AG09309 (cell line): ENCODE results near the gene LGALS3BP.

Experiments
- DNase-seq: peaks from one replicate; pipeline ENCODE4 v3.0.0-alpha.2; 2010; ENCODE audit warnings: low read depth
- H3K4me3 ChIP-seq: 2 replicates; pipeline ENCODE4 v1.5.1; 2011; ENCODE audit warnings: mild to moderate bottlenecking, low read depth, low read length, moderate library complexity; ENCODE audit not compliant: control insufficient read depth
- TF ChIP-seq, protein P1 (sequence below): IDR thresholded peaks from 2 replicates; pipeline ENCODE4 v1.5.1; 2011; ENCODE audit warnings: mild to moderate bottlenecking, low read depth, low read length, inconsistent platforms; ENCODE audit not compliant: insufficient read depth, control insufficient read depth; ENCODE audit errors: missing control alignments

Gene LGALS3BP

DNA sequence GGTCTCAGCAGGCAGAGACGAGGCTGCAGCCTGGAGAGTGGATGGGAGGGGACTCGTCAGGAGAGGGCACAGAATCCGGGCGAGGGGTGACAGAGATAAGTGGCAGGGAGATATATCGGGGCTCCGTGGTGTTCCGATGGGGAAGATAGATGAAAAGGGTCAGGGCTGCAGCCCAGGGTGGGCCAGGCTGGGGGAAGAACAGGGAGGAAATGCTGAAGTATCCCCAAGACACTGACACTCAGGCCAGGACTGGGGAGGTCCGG lies 2.1 kb downstream of the LGALS3BP start:
- no peak overlapping the region for H3K4me3 ChIP-seq
- TF ChIP-seq, protein P1, sequence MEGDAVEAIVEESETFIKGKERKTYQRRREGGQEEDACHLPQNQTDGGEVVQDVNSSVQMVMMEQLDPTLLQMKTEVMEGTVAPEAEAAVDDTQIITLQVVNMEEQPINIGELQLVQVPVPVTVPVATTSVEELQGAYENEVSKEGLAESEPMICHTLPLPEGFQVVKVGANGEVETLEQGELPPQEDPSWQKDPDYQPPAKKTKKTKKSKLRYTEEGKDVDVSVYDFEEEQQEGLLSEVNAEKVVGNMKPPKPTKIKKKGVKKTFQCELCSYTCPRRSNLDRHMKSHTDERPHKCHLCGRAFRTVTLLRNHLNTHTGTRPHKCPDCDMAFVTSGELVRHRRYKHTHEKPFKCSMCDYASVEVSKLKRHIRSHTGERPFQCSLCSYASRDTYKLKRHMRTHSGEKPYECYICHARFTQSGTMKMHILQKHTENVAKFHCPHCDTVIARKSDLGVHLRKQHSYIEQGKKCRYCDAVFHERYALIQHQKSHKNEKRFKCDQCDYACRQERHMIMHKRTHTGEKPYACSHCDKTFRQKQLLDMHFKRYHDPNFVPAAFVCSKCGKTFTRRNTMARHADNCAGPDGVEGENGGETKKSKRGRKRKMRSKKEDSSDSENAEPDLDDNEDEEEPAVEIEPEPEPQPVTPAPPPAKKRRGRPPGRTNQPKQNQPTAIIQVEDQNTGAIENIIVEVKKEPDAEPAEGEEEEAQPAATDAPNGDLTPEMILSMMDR: no peak
- no peak for DNase-seq

DNA sequence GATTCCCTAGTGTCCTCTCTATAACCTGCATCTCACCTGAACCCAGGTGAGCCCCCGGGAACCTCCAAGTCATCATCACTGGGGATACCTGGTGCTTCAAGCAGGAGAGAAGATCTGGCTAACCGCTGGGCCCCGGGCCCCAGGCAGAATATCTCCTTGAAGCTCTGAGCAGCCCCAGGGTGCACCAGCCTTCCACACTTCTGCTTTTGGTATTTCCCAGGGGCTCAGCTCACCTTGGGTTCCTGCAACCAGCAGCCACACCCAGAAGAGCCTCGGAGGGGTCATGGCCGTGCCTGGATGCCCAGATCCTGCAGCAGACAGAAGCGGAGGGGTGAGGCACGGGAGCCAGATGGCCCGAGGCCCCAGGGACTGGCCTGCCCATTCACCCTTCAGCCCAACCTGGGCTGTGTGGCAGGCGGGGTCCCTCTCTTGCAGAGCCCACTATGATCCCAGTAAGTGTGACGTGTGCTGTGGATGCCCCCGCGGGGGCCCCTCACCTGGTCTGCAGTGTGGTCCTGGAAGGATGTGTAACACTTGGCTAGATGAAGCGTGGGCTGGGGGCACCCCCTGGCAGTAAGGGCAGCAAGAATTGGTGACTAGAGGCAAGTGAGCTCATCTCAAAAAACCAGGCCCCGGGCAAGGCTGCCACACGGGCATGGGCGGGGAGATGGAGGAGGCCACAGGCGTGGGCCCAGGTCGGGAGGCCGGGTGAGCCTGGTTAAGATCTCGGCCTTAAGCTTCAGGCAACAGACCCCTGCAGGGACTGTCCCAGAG lies 2.6 kb downstream of the LGALS3BP start:
- TF ChIP-seq, protein P1: no peak
- no peak overlapping the region for H3K4me3 ChIP-seq
- no peak for DNase-seq

DNA sequence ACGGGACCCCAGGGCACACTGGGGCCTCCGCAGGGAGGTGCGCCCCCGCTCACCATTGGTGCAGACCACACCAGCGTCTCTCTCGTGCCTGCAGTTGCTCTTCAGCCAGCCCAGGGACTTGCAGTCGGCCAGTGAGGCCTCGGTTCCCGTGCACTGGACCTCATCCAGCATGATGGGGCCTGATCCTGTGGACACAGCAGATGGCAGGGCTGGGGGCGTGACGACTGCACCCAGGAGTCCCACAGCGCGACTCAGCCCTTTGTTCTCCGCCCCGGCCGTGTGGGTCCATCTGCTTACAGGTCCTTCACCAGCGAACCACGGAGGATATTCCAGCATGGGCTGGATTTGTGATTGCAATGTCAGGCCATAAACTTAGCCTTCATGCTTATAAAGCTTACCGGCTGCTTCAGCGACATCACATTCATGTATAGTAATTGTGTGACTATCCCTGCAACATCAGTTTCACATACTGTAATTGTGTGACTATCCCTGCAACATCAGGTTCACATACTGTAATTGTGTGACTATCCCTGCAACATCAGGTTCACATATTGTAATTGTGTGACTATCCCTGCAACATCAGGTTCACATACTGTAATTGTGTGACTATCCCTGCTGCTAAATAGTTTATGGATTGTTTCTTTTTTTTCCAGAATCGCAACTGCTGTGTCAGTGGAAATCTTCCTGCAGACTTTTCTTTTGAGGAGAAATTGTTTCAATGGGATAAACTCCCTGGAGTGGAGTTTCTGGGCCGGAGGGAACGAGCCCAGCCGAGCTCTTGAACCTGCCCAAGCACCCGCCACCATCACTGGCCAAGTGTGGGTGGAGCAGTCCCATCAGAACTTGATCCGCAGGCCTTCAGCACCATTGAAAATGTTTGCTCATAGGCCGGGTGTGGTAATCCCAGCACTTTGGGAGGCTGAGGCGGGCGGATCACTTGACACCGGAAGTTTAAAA lies 4.8 kb downstream of the LGALS3BP start:
- peak overlapping the region; percentile 1; the same call in 1 of the 2 replicates for H3K4me3 ChIP-seq
- TF ChIP-seq, protein P1: no peak
- DNase-seq: peak; percentile 67

DNA sequence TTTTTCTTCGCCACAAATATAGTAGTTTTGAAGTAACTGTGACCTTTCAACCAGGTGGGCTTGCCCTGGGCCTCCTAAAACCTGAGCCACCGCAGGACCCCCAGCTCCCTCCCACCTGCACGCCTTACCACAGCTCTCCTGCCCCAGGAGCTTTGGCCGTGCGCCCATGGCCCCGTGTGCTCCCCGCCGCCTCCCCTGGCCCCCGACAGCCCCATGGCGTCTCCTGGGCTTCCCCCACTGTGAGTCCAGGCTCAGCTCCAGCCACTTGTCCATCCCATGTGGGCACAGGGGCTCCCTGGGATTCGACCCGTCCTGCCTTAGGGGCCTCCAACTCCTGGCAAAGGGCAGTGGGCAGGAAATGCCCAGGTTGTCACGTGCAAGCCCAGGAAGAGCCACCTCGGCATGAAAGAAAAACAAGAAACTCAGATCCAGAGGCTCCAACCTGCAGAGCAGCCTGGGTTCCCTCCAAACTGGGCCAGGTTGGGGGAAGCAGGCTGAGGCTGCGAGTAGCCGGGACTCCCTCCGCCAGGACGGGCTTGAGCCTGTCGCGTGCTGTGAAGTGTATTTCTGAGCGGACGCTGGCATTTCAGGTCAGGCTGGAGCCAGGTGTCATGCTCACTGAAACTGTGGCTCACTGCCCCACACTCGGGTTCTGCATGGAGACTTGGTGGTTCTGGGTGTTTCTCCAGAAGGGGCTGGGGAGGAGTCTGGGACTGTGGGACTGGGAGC lies 5.8 kb downstream of the LGALS3BP start:
- TF ChIP-seq, protein P1: no peak
- no peak overlapping the region for H3K4me3 ChIP-seq
- no peak for DNase-seq

DNA sequence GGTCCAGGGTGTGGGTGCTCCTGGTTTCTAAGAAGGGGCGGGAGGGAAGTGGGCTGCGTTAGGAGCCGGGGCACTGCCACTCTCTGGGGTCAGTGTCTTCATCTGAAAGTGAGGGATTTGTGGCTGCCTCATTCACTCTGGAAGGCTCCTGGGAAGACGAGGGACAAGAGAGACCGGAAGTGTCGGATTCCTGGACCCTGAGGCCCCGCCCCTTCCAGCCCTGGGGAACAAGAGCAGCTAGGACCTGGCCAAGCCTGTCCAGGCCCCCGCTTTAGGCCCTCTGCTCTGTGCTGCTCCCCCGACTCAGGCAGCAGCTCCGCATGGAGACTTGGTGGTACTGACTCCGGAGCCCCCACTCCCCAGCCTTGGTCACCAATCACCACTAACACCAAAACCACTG lies 6.5 kb downstream of the LGALS3BP start:
- DNase-seq: no peak
- TF ChIP-seq, protein P1: no peak

DNA sequence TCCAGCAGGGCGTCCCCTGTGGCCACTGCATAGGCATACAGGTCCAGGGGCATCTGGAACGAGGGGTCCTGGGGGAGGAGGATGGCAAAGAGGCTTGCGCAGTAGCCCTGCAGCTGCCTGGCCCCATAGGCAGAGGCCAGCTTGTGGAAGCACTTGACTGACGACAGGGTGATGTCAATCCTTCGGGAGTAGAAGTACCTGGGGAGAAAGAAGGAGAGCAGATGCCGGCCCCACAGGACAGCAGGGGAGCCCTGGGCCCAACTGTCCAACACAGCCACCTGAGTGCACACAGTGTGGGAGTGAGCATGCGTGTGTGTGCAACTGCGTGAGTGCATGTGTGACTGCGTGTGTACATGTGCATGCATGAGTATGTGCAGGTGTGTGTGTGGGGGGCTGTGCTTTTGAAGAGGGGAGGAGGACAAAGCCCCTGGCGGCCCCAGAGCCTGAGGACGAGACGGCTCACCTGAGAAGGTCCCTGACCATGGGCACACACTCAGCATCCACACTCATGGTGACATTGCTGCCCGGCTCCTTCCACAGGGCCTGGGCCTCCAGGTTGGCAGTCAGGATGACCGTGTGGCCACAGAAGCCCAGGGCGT lies 7.1 kb downstream of the LGALS3BP start:
- TF ChIP-seq, protein P1: no peak
- no peak for DNase-seq
- no peak overlapping the region for H3K4me3 ChIP-seq

More for the DNA sequence above, 6.5 kb downstream of the LGALS3BP start:
- no peak overlapping the region for H3K4me3 ChIP-seq
